HL-60 (cell line): ENCODE results near the gene CATSPERD.

Source experiments
- GABPA ChIP-seq: IDR thresholded peaks from 2 replicates; pipeline ENCODE4 v1.6.1; 2012; ENCODE audit warnings: low read depth
- POLR2AphosphoS5 ChIP-seq: IDR thresholded peaks from 2 replicates; pipeline ENCODE4 v1.6.1; 2012; ENCODE audit warnings: low read depth
- SPI1 ChIP-seq: IDR thresholded peaks from 2 replicates; pipeline ENCODE4 v1.6.1; 2012; ENCODE audit warnings: low read depth, mild to moderate bottlenecking, borderline replicate concordance
- TF ChIP-seq, protein P1 (sequence below): IDR thresholded peaks from one replicate; pipeline ENCODE4 v1.5.1; 2011; ENCODE audit warnings: low read length, control low read depth, inconsistent platforms; ENCODE audit not compliant: insufficient read depth
- TF ChIP-seq, protein P2 (sequence below): IDR thresholded peaks from 2 replicates; pipeline ENCODE4 v1.6.1; 2012; ENCODE audit warnings: low read depth; ENCODE audit not compliant: insufficient replicate concordance

DNA sequence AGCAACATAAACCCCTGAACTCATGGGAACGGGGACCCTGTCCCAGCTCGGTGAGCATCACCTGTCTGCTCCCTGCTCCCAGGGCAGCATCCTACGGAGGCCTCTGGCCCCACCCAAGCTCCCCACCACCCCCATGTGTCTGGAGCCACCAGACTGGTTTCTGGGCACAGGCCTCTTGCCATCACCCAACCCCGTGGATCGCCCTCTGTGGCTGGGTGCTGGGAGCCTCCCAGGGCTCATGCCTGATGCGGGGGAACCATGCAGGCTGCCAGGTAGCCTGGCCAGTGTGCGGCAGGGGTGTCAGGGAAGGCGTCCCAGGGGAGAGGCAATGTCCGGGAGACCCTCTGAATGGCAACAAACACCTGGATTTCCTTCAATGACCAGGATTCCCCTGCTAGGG, 42.9 kb upstream of the CATSPERD start:
- no peak for TF ChIP-seq GABPA
- TF ChIP-seq, protein P1, sequence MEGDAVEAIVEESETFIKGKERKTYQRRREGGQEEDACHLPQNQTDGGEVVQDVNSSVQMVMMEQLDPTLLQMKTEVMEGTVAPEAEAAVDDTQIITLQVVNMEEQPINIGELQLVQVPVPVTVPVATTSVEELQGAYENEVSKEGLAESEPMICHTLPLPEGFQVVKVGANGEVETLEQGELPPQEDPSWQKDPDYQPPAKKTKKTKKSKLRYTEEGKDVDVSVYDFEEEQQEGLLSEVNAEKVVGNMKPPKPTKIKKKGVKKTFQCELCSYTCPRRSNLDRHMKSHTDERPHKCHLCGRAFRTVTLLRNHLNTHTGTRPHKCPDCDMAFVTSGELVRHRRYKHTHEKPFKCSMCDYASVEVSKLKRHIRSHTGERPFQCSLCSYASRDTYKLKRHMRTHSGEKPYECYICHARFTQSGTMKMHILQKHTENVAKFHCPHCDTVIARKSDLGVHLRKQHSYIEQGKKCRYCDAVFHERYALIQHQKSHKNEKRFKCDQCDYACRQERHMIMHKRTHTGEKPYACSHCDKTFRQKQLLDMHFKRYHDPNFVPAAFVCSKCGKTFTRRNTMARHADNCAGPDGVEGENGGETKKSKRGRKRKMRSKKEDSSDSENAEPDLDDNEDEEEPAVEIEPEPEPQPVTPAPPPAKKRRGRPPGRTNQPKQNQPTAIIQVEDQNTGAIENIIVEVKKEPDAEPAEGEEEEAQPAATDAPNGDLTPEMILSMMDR, result no peak
- TF ChIP-seq, protein P2, sequence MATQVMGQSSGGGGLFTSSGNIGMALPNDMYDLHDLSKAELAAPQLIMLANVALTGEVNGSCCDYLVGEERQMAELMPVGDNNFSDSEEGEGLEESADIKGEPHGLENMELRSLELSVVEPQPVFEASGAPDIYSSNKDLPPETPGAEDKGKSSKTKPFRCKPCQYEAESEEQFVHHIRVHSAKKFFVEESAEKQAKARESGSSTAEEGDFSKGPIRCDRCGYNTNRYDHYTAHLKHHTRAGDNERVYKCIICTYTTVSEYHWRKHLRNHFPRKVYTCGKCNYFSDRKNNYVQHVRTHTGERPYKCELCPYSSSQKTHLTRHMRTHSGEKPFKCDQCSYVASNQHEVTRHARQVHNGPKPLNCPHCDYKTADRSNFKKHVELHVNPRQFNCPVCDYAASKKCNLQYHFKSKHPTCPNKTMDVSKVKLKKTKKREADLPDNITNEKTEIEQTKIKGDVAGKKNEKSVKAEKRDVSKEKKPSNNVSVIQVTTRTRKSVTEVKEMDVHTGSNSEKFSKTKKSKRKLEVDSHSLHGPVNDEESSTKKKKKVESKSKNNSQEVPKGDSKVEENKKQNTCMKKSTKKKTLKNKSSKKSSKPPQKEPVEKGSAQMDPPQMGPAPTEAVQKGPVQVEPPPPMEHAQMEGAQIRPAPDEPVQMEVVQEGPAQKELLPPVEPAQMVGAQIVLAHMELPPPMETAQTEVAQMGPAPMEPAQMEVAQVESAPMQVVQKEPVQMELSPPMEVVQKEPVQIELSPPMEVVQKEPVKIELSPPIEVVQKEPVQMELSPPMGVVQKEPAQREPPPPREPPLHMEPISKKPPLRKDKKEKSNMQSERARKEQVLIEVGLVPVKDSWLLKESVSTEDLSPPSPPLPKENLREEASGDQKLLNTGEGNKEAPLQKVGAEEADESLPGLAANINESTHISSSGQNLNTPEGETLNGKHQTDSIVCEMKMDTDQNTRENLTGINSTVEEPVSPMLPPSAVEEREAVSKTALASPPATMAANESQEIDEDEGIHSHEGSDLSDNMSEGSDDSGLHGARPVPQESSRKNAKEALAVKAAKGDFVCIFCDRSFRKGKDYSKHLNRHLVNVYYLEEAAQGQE, result no peak
- TF ChIP-seq SPI1, result no peak
- no peak for TF ChIP-seq POLR2AphosphoS5
